Choroid plexus epithelial cell (primary cell): ENCODE data around the gene HMOX1.
"Not testable (repeated sequence)": the region's sequence is repeated elsewhere in the genome, so short reads cannot be mapped to it uniquely, and the experiment has no call there.

Experiments
- DNase-seq: peaks from one replicate; pipeline ENCODE4 v3.0.0-alpha.2; 2010; ENCODE audit warnings: low read depth
- H3K4me3 ChIP-seq: 2 replicates; pipeline ENCODE4 v1.5.1; 2011; ENCODE audit warnings: low read depth, mild to moderate bottlenecking, control low read depth, low read length, moderate library complexity
- TF ChIP-seq, protein P1 (sequence below): conservative IDR thresholded peaks from 2 replicates; pipeline ENCODE4 v1.5.1; 2011; ENCODE audit warnings: low read depth, mild to moderate bottlenecking, control low read depth, inconsistent platforms, low read length, moderate library complexity

The HMOX1 gene

GRCh38 chr22:35392357-35392756 is 11.5 kb downstream of the HMOX1 start:
- DNase-seq, result no peak
- TF ChIP-seq, protein P1, sequence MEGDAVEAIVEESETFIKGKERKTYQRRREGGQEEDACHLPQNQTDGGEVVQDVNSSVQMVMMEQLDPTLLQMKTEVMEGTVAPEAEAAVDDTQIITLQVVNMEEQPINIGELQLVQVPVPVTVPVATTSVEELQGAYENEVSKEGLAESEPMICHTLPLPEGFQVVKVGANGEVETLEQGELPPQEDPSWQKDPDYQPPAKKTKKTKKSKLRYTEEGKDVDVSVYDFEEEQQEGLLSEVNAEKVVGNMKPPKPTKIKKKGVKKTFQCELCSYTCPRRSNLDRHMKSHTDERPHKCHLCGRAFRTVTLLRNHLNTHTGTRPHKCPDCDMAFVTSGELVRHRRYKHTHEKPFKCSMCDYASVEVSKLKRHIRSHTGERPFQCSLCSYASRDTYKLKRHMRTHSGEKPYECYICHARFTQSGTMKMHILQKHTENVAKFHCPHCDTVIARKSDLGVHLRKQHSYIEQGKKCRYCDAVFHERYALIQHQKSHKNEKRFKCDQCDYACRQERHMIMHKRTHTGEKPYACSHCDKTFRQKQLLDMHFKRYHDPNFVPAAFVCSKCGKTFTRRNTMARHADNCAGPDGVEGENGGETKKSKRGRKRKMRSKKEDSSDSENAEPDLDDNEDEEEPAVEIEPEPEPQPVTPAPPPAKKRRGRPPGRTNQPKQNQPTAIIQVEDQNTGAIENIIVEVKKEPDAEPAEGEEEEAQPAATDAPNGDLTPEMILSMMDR, result no peak
- no peak overlapping the region for H3K4me3 ChIP-seq

GRCh38 chr22:35393116-35394010 is 12.5 kb downstream of the HMOX1 start:
- TF ChIP-seq, protein P1, result no peak
- no peak for DNase-seq
- no peak overlapping the region for H3K4me3 ChIP-seq

DNA sequence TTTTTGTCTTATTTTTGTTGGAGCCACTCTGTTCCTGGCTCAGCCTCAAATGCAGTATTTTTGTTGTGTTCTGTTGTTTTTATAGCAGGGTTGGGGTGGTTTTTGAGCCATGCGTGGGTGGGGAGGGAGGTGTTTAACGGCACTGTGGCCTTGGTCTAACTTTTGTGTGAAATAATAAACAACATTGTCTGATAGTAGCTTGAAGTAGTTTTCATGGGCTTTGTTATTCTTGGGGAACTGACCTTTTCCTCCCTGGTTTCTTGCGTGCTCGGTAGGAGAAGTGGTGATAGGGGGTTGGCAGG is 13.1 kb downstream of the HMOX1 start:
- peak; percentile 48 for DNase-seq
- no peak overlapping the region for H3K4me3 ChIP-seq
- TF ChIP-seq, protein P1, result no peak

DNA sequence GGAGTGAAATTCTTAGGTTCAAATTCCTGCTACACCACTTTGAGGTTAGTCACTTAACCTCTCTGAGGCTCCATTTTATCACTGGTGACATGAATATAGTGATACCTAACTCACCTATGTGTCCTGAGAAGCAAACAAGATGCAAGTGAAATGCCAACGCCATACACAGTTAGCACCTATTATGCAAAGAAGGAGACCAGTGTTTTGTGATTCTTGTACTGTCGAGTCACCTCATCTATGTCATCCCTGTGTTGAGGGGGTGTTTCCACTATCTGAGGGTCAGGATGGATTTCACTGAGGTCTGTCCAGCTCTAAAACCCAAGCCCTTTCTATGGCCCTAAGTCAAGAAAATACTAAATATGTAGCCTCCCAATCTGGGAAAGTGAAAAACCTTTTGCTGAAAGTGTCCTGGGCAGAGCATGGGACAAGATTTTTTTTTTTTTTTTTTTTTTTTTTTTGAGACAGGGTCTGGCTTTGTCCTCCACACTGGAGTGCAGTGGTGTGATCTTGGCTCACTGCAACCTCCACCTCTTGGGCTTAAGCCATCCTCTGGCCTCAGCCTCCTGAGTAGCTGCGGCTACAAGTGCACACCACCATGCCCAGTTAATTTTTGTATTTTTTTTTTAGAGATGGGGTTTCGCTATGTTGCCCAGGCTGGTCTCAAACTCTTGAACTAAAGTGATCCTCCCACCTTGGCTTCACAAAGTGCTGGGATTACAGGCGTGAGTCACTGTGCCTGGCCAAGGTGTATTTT is 14.1 kb downstream of the HMOX1 start:
- no peak overlapping the region for H3K4me3 ChIP-seq

GRCh38 chr22:35396622-35397021 is 15.7 kb downstream of the HMOX1 start:
- not testable (repeated sequence) for DNase-seq, H3K4me3 ChIP-seq

More for the DNA sequence above, 14.1 kb downstream of the HMOX1 start:
- no peak for DNase-seq
- TF ChIP-seq, protein P1, result no peak

GRCh38 chr22:35397095-35397904 is 16.4 kb downstream of the HMOX1 start:
- no peak overlapping the region for H3K4me3 ChIP-seq
- TF ChIP-seq, protein P1, result no peak
- peak; percentile 91 for DNase-seq

GRCh38 chr22:35398591-35398973 is 17.7 kb downstream of the HMOX1 start:
- H3K4me3 ChIP-seq, result no peak overlapping the region
- TF ChIP-seq, protein P1, result no peak
- DNase-seq, result no peak
